HepG2 (cell line): ENCODE data around the gene GDF2. TPM values are rescaled to one million over a fixed set of nuclear protein-coding genes. Genes with fewer than 3 reads are reported as not detected.

Experiments used
- ATAC-seq: fragments of 200-7000 bp; cut with Tn5 transposase; 3 replicates; pipeline ENCODE4 v1.9.1; 2020; ENCODE audit warnings: mild to moderate bottlenecking, moderate library complexity
- BruUV-seq: library from RNA; stranded (reverse); fragments of 400-500 nt; replicated peaks from 2 replicates; lab custom pipeline; 2021; lab: Mats Ljungman, UMichigan
- CTCF ChIA-PET: fragments of 300-600 bp; formaldehyde crosslinking; extraction: SDS; loops from one replicate; lab custom pipeline; 2021; ENCODE audit warnings: low total read pairs, inconsistent platforms, low intra/inter-chr PET ratio; lab: Yijun Ruan, JAX
- POLR2A ChIA-PET: fragments of 350-600 bp; sonication (Branson Sonifier 250); formaldehyde crosslinking; loops from one replicate; lab custom pipeline; 2020; ENCODE audit warnings: antibody characterized with exemption, inconsistent platforms; lab: Yijun Ruan, JAX
- DNase-seq: peaks from one replicate; pipeline ENCODE4 v3.0.0-alpha.2; 2015; ENCODE audit warnings: low spot score
- FAIRE-seq: peaks from 3 replicates; lab custom pipeline; 2011; peaks lifted over from hg19 to GRCh38; lab: Jason Lieb, UNC
- H2AFZ ChIP-seq: one replicate; pipeline ENCODE4 v1.6.1; 2011; ENCODE audit warnings: low read length, inconsistent platforms
- H3K27ac ChIP-seq: fragments of 300-600 bp; 3 replicates; pipeline ENCODE4 v1.8.0; 2011; ENCODE audit warnings: mixed run types, mild to moderate bottlenecking, mixed read lengths, low read length, inconsistent platforms; ENCODE audit not compliant: insufficient read depth; ENCODE audit errors: extremely low read length
- H3K27me3 ChIP-seq, 2 experiments: fragments of 200-600 bp in 1 of 2; 2 replicates in 1 of 2; 3 replicates in 1 of 2; pipeline versions ENCODE4 v1.6.0 to v1.8.0; 2011; ENCODE audit warnings: low read length in 2 of 2, mild to moderate bottlenecking in 2 of 2, moderate library complexity in 2 of 2, inconsistent platforms in 1 of 2; ENCODE audit not compliant: insufficient read depth in 2 of 2, control insufficient read depth in 1 of 2
- H3K36me3 ChIP-seq, 2 experiments: fragments of 200-600 bp in 1 of 2; replicated peaks in 1 of 2; 2 replicates in 1 of 2; 3 replicates in 1 of 2; pipeline versions ENCODE4 v1.5.1 to v1.8.0; 2011; ENCODE audit warnings: low read length in 2 of 2, inconsistent platforms in 1 of 2; ENCODE audit not compliant: insufficient read depth in 2 of 2, control insufficient read depth in 1 of 2
- H3K4me1 ChIP-seq: 2 replicates; pipeline ENCODE4 v1.5.1; 2012; ENCODE audit warnings: low read length, inconsistent platforms; ENCODE audit not compliant: insufficient read depth
- H3K4me2 ChIP-seq: 2 replicates; pipeline ENCODE4 v1.6.0; 2011; ENCODE audit warnings: low read depth, low read length, inconsistent platforms
- H3K4me3 ChIP-seq, 3 experiments: fragments of 200-600 bp in 1 of 3; sonication (generic), shearing (Covaris generic) in 1 of 3; replicated peaks in 1 of 3; 2 replicates each; pipeline ENCODE4 v1.5.1; 2011 to 2016; ENCODE audit warnings: low read length in 3 of 3, inconsistent platforms in 2 of 3, low read depth in 2 of 3, mild to moderate bottlenecking in 2 of 3, control low read depth in 1 of 3, mixed read lengths in 1 of 3; ENCODE audit not compliant: insufficient read depth in 1 of 3
- H3K79me2 ChIP-seq: one replicate; pipeline ENCODE4 v1.6.1; 2011; ENCODE audit warnings: low read length, inconsistent platforms; ENCODE audit not compliant: insufficient read depth
- H3K9ac ChIP-seq: 2 replicates; pipeline ENCODE4 v1.6.0; 2011; ENCODE audit warnings: mild to moderate bottlenecking, low read depth, low read length, inconsistent platforms; ENCODE audit not compliant: insufficient read depth
- H3K9me3 ChIP-seq: 2 replicates; pipeline ENCODE4 v1.5.1; 2012; ENCODE audit warnings: mild to moderate bottlenecking, low read length
- H4K20me1 ChIP-seq: 2 replicates; pipeline ENCODE4 v1.6.0; 2011; ENCODE audit warnings: inconsistent platforms, mild to moderate bottlenecking, low read length, moderate library complexity; ENCODE audit not compliant: insufficient read depth
- CHD4 ChIP-seq: fragments of 200-600 bp; sonication (generic); IDR thresholded peaks from 2 replicates; pipeline ENCODE4 v1.7.0; 2017; ENCODE audit warnings: mild to moderate bottlenecking, low read length, borderline replicate concordance
- E2F1 ChIP-seq: sonication (generic); formaldehyde crosslinking; IDR thresholded peaks from 2 replicates; pipeline ENCODE4 v1.5.0; 2020; ENCODE audit warnings: missing genetic modification reagents
- NCOA2 ChIP-seq: sonication (generic); formaldehyde crosslinking; IDR thresholded peaks from 2 replicates; pipeline ENCODE4 v1.8.0; 2022; ENCODE audit warnings: inconsistent platforms
- NFIC ChIP-seq: IDR thresholded peaks from 2 replicates; pipeline ENCODE4 v1.6.1; 2012; ENCODE audit warnings: mild to moderate bottlenecking, low read length, inconsistent platforms
- NR3C1 ChIP-seq: sonication (generic); formaldehyde crosslinking; IDR thresholded peaks from 2 replicates; pipeline ENCODE4 v1.4.0; 2020; ENCODE audit warnings: missing genetic modification reagents
- PHF8 ChIP-seq: sonication (generic); formaldehyde crosslinking; IDR thresholded peaks from 2 replicates; pipeline ENCODE4 v1.5.0; 2020; ENCODE audit warnings: missing genetic modification reagents
- PTBP1 ChIP-seq: fragments of 200-400 bp; formaldehyde crosslinking; IDR thresholded peaks from 2 replicates; pipeline ENCODE4 v1.6.1; 2018; ENCODE audit warnings: low read length, low read depth; ENCODE audit not compliant: poor library complexity, severe bottlenecking
- TIGD3 ChIP-seq: sonication (generic); formaldehyde crosslinking; IDR thresholded peaks from 2 replicates; pipeline ENCODE4 v1.5.1; 2020; ENCODE audit warnings: mild to moderate bottlenecking, missing genetic modification reagents, borderline replicate concordance
- TSC22D2 ChIP-seq: sonication (generic); formaldehyde crosslinking; IDR thresholded peaks from 2 replicates; pipeline ENCODE4 v1.5.1; 2020; ENCODE audit warnings: missing genetic modification reagents, mild to moderate bottlenecking, borderline replicate concordance
- ZBTB34 ChIP-seq: sonication (generic); formaldehyde crosslinking; IDR thresholded peaks from 2 replicates; pipeline ENCODE4 v1.8.0; 2022; ENCODE audit warnings: mild to moderate bottlenecking, missing genetic modification reagents
- ZNF547 ChIP-seq: sonication (generic); formaldehyde crosslinking; IDR thresholded peaks from 2 replicates; pipeline ENCODE4 v1.5.1; 2020; ENCODE audit warnings: mild to moderate bottlenecking, missing genetic modification reagents
- ZNF598 ChIP-seq: sonication (generic); formaldehyde crosslinking; IDR thresholded peaks from 2 replicates; pipeline ENCODE4 v1.5.1; 2020; ENCODE audit warnings: mild to moderate bottlenecking, missing genetic modification reagents, borderline replicate concordance
- ZNF644 ChIP-seq: IDR thresholded peaks from 2 replicates; pipeline ENCODE4 v1.6.1; 2016; ENCODE audit warnings: low read depth
- WGBS: methylation state at CpG from one replicate; pipeline ENCODE4 v1.1.6; 2017; ENCODE audit warnings: low lambda C conversion rate; 5-methylcytosine and 5-hydroxymethylcytosine counted together
- in situ Hi-C: cut with HindIII; loops from 2 replicates; pipeline ENCODE4 v1.10.0; 2017; ENCODE audit warnings: low pct_unique_long_range_greater_than_20kb; ENCODE audit not compliant: extremely low pct_ligation_motif_present
- intact Hi-C: fragments of 100-400 bp; cut with micrococcal nuclease; formaldehyde crosslinking; loops from one replicate; pipeline ENCODE4 v1.10.0; 2022; ENCODE audit not compliant: unreplicated experiment
- polyA plus RNA-seq, 8 experiments: library from polyadenylated mRNA; depleted of rRNA in 3 of 8; stranded (reverse) in 7 of 8; unstranded in 1 of 8; fragments of >200 nt; fragmentation: Illumina TruSeq in 4 of 8; extraction: Trizol in 4 of 8; gene quantifications; 2 replicates each; pipeline versions ENCODE4 v1.2.1 to v1.2.3, GENCODE V29; 2011 to 2016; ENCODE audit warnings: low read depth in 4 of 8, missing spikeins in 1 of 8, mixed read lengths in 1 of 8; ENCODE audit not compliant: insufficient read depth in 1 of 8
- total RNA-seq, 5 experiments: library from RNA; depleted of rRNA; stranded (reverse); fragments of >200 nt; fragmentation: Illumina TruSeq; extraction: Trizol; gene quantifications; 2 replicates each; pipeline ENCODE4 v1.2.3, GENCODE V29; 2016; ENCODE audit warnings: low read depth in 1 of 5

Gene GDF2
- total and polyA plus RNA-seq, 2 of the 13 experiments (the other 11 are each of a cell fraction or from before 2014, with no cell fraction given), result not detected

- H3K4me2 ChIP-seq, result no peak overlapping the region
- ChIA-PET CTCF (no interaction called here), POLR2A (no interaction called here)
- H3K79me2 ChIP-seq, result no peaks in the 10 kb centered on the region
- no peak overlapping the region for H3K9ac ChIP-seq
- H3K36me3 ChIP-seq, result no peaks in the 10 kb centered on the region
- no peak overlapping the region for H3K27ac ChIP-seq
- TF ChIP-seq TIGD3 (CRISPR knock-in tag), result no peak
- no peak for TF ChIP-seq PHF8 (CRISPR knock-in tag)
- no peak for TF ChIP-seq E2F1 (CRISPR knock-in tag)
- no peak for TF ChIP-seq ZNF547 (CRISPR knock-in tag)
- TF ChIP-seq NCOA2, result no peak
- TF ChIP-seq PTBP1, result no peak
- no peak for TF ChIP-seq CHD4
- no peak for TF ChIP-seq NR3C1
- TF ChIP-seq ZBTB34 (CRISPR knock-in tag), result no peak
- TF ChIP-seq ZNF644 (CRISPR knock-in tag), result no peak
- no peak for TF ChIP-seq NFIC
- TF ChIP-seq TSC22D2 (CRISPR knock-in tag), result no peak
- TF ChIP-seq ZNF598, result no peak
- ATAC-seq (no peak), FAIRE-seq (no peak), DNase-seq (no peak)
- H3K9me3 ChIP-seq, result no peaks in the 10 kb centered on the region
- H3K4me3 ChIP-seq, result no peak overlapping the region
- H2AFZ ChIP-seq, result no peak overlapping the region
- H3K4me1 ChIP-seq, result peaks cover 8% of the 10 kb centered on the region; the same call in 1 of the 2 replicates
- H4K20me1 ChIP-seq, result no peaks in the 10 kb centered on the region
- 0% methylated on average over 2 of the region's 2 CpGs for WGBS
- intact Hi-C loops (no loop called here), in situ Hi-C loops (no loop called here)
- BruUV-seq, result no TSS peak
- peaks cover 0 to 2% of the 10 kb centered on the region in 2 experiments; a peak in 2 of 5 replicates for H3K27me3 ChIP-seq
Measured at GRCh38 chr10:47359101-47359500, 36.8 kb downstream of the GDF2 start.
